Fibroblast of skin of left quadriceps (primary cell): ENCODE data around the gene EIF5A2.
"Not testable (repeated sequence)": the region's sequence is repeated elsewhere in the genome, so short reads cannot be mapped to it uniquely, and the experiment has no call there.

ENCODE experiments used
- DNase-seq, 2 experiments: peaks; one replicate each; pipeline ENCODE4 v3.0.0-alpha.2; 2013; ENCODE audit warnings: low read depth in 2 of 2

Gene EIF5A2

GRCh38 chr3:170896781-170897180 is 11.7 kb downstream of the EIF5A2 start:
- DNase-seq: no peak

- DNase-seq: not testable (repeated sequence)
Measured at GRCh38 chr3:170896333-170896732, 12.1 kb downstream of the EIF5A2 start.

GRCh38 chr3:170893895-170894294 is 14.5 kb downstream of the EIF5A2 start:
- DNase-seq: no peak

- no peak for DNase-seq
Measured at GRCh38 chr3:170889630-170890029, 18.8 kb downstream of the EIF5A2 start.

GRCh38 chr3:170889132-170889531 is 19.3 kb downstream of the EIF5A2 start:
- DNase-seq: no peak

- not testable (repeated sequence) for DNase-seq
Measured at GRCh38 chr3:170884109-170884930, 24.1 kb downstream of the EIF5A2 start.

GRCh38 chr3:170878688-170879087 is 29.7 kb downstream of the EIF5A2 start:
- DNase-seq: not testable (repeated sequence)

GRCh38 chr3:170877311-170877710 is 31.1 kb downstream of the EIF5A2 start:
- not testable (repeated sequence) for DNase-seq

- no peak for DNase-seq
Measured at GRCh38 chr3:170876537-170876936, 31.9 kb downstream of the EIF5A2 start.

- DNase-seq: peak; percentile 89 to 91
Measured at GRCh38 chr3:170869645-170870593, 38.5 kb downstream of the EIF5A2 start, which contains the start of gene RPL22L1. Gene RPL22L1 (minus strand): TSS chr3:170870195. CDS start chr3:170870167, 28 bp downstream.

GRCh38 chr3:170869239-170869590 is 39.2 kb downstream of the EIF5A2 start:
- DNase-seq: no peak

GRCh38 chr3:170868577-170869238 is 39.7 kb downstream of the EIF5A2 start:
- no peak for DNase-seq

- DNase-seq: no peak
Measured at GRCh38 chr3:170867143-170867937, 41.1 kb downstream of the EIF5A2 start.

GRCh38 chr3:170866499-170866898 is 41.9 kb downstream of the EIF5A2 start:
- no peak for DNase-seq

- no peak for DNase-seq
Measured at GRCh38 chr3:170865209-170866094, 43.0 kb downstream of the EIF5A2 start.

GRCh38 chr3:170864525-170865208 is 43.8 kb downstream of the EIF5A2 start:
- DNase-seq: no peak

- no peak for DNase-seq
Measured at GRCh38 chr3:170863816-170864215, 44.6 kb downstream of the EIF5A2 start.

- DNase-seq: no peak
Measured at GRCh38 chr3:170862618-170863374, 45.6 kb downstream of the EIF5A2 start.

- DNase-seq: no peak
Measured at GRCh38 chr3:170858599-170858998, 49.8 kb downstream of the EIF5A2 start.
